ENCODE results near the gene ANXA1. TPM values are rescaled to one million over a fixed set of nuclear protein-coding genes. Genes with fewer than 3 reads are reported as not detected.

Gene ANXA1
- total and polyA plus RNA-seq, 4 donors, result 55.9 to 225 (median 129) TPM

- WGBS (ENCODE audit: insufficient coverage), result no CpG with 5 or more reads among the region's 6 CpGs
- Histone ChIP-seq H3K4me3 (ENCODE audit: low read depth, low read length) (no peak overlapping the region), H3K27ac (ENCODE audit: low read depth, low read length) (no peak overlapping the region), H3K4me1 (ENCODE audit: control insufficient read depth, insufficient read depth, low read length) (no peaks in the 10 kb centered on the region), H3K36me3 (ENCODE audit: control insufficient read depth, insufficient read depth, low read length) (no peaks in the 10 kb centered on the region), H3K9me3 (ENCODE audit: control insufficient read depth, insufficient read depth, low read length) (no peaks in the 10 kb centered on the region), H3K27me3 (ENCODE audit: control insufficient read depth, insufficient read depth, low read length) (no peaks in the 10 kb centered on the region)
- DNase-seq (ENCODE audit: low read depth in 4 of 6, low spot score in 6 of 6), result no peak
Measured at GRCh38 chr9:73162987-73163768, 11.5 kb downstream of the ANXA1 start.

- DNase-seq (ENCODE audit: low read depth in 4 of 6, low spot score in 6 of 6), result no peak
- WGBS (ENCODE audit: insufficient coverage), result 100% methylated on average over 1 of the region's 2 CpGs
- no peak overlapping the region for H3K4me3 ChIP-seq (ENCODE audit: low read depth, low read length)
- H3K27me3 ChIP-seq (ENCODE audit: control insufficient read depth, insufficient read depth, low read length), result no peaks in the 10 kb centered on the region
- H3K27ac ChIP-seq (ENCODE audit: low read depth, low read length), result no peak overlapping the region
- no peaks in the 10 kb centered on the region for H3K9me3 ChIP-seq (ENCODE audit: control insufficient read depth, insufficient read depth, low read length)
- H3K4me1 ChIP-seq (ENCODE audit: control insufficient read depth, insufficient read depth, low read length), result no peaks in the 10 kb centered on the region
- H3K36me3 ChIP-seq (ENCODE audit: control insufficient read depth, insufficient read depth, low read length), result no peaks in the 10 kb centered on the region
Measured at GRCh38 chr9:73165911-73166310, 14.2 kb downstream of the ANXA1 start.

- Histone ChIP-seq H3K4me1 (ENCODE audit: control insufficient read depth, insufficient read depth, low read length) (no peaks in the 10 kb centered on the region), H3K27ac (ENCODE audit: low read depth, low read length) (no peak overlapping the region), H3K9me3 (ENCODE audit: control insufficient read depth, insufficient read depth, low read length) (no peaks in the 10 kb centered on the region), H3K27me3 (ENCODE audit: control insufficient read depth, insufficient read depth, low read length) (no peaks in the 10 kb centered on the region), H3K4me3 (ENCODE audit: low read depth, low read length) (no peak overlapping the region), H3K36me3 (ENCODE audit: control insufficient read depth, insufficient read depth, low read length) (no peaks in the 10 kb centered on the region)
- DNase-seq (ENCODE audit: low read depth in 4 of 6, low spot score in 6 of 6), result no peak
- 100% methylated on average over 1 of the region's 3 CpGs for WGBS (ENCODE audit: insufficient coverage)
Measured at GRCh38 chr9:73166468-73166867, 14.8 kb downstream of the ANXA1 start.

GRCh38 chr9:73167614-73168013 is 15.9 kb downstream of the ANXA1 start:
- no peaks in the 10 kb centered on the region for H3K27me3 ChIP-seq (ENCODE audit: control insufficient read depth, insufficient read depth, low read length)
- no peak overlapping the region for H3K27ac ChIP-seq (ENCODE audit: low read depth, low read length)
- no CpG with 5 or more reads among the region's 4 CpGs for WGBS (ENCODE audit: insufficient coverage)
- no peaks in the 10 kb centered on the region for H3K9me3 ChIP-seq (ENCODE audit: control insufficient read depth, insufficient read depth, low read length)
- no peak overlapping the region for H3K4me3 ChIP-seq (ENCODE audit: low read depth, low read length)
- no peaks in the 10 kb centered on the region for H3K36me3 ChIP-seq (ENCODE audit: control insufficient read depth, insufficient read depth, low read length)
- no peaks in the 10 kb centered on the region for H3K4me1 ChIP-seq (ENCODE audit: control insufficient read depth, insufficient read depth, low read length)
- no peak for DNase-seq (ENCODE audit: low read depth in 4 of 6, low spot score in 6 of 6)

- Histone ChIP-seq H3K27me3 (ENCODE audit: control insufficient read depth, insufficient read depth, low read length) (no peaks in the 10 kb centered on the region), H3K27ac (ENCODE audit: low read depth, low read length) (no peak overlapping the region), H3K4me3 (ENCODE audit: low read depth, low read length) (no peak overlapping the region), H3K4me1 (ENCODE audit: control insufficient read depth, insufficient read depth, low read length) (no peaks in the 10 kb centered on the region), H3K9me3 (ENCODE audit: control insufficient read depth, insufficient read depth, low read length) (no peaks in the 10 kb centered on the region), H3K36me3 (ENCODE audit: control insufficient read depth, insufficient read depth, low read length) (no peaks in the 10 kb centered on the region)
- no peak for DNase-seq (ENCODE audit: low read depth in 4 of 6, low spot score in 6 of 6)
- 100% methylated on average over 1 of the region's 5 CpGs for WGBS (ENCODE audit: insufficient coverage)
Measured at GRCh38 chr9:73168298-73168934, 16.8 kb downstream of the ANXA1 start.

GRCh38 chr9:73170185-73170957 is 18.7 kb downstream of the ANXA1 start:
- Histone ChIP-seq H3K4me3 (ENCODE audit: low read depth, low read length) (no peak overlapping the region), H3K27me3 (ENCODE audit: control insufficient read depth, insufficient read depth, low read length) (no peaks in the 10 kb centered on the region), H3K4me1 (ENCODE audit: control insufficient read depth, insufficient read depth, low read length) (no peaks in the 10 kb centered on the region), H3K9me3 (ENCODE audit: control insufficient read depth, insufficient read depth, low read length) (no peaks in the 10 kb centered on the region), H3K27ac (ENCODE audit: low read depth, low read length) (no peak overlapping the region), H3K36me3 (ENCODE audit: control insufficient read depth, insufficient read depth, low read length) (no peaks in the 10 kb centered on the region)
- no peak for DNase-seq (ENCODE audit: low read depth in 4 of 6, low spot score in 6 of 6)
- WGBS (ENCODE audit: insufficient coverage), result no CpG with 5 or more reads among the region's 3 CpGs

- no peaks in the 10 kb centered on the region for H3K9me3 ChIP-seq (ENCODE audit: control insufficient read depth, insufficient read depth, low read length)
- no peaks in the 10 kb centered on the region for H3K4me1 ChIP-seq (ENCODE audit: control insufficient read depth, insufficient read depth, low read length)
- 94% methylated on average over 3 of the region's 3 CpGs for WGBS (ENCODE audit: insufficient coverage)
- no peaks in the 10 kb centered on the region for H3K27me3 ChIP-seq (ENCODE audit: control insufficient read depth, insufficient read depth, low read length)
- no peak for DNase-seq (ENCODE audit: low read depth in 4 of 6, low spot score in 6 of 6)
- H3K36me3 ChIP-seq (ENCODE audit: control insufficient read depth, insufficient read depth, low read length), result no peaks in the 10 kb centered on the region
- no peak overlapping the region for H3K27ac ChIP-seq (ENCODE audit: low read depth, low read length)
- H3K4me3 ChIP-seq (ENCODE audit: low read depth, low read length), result no peak overlapping the region
Measured at GRCh38 chr9:73172901-73173215, 21.2 kb downstream of the ANXA1 start.

GRCh38 chr9:73173557-73174329 is 22.1 kb downstream of the ANXA1 start:
- no peaks in the 10 kb centered on the region for H3K9me3 ChIP-seq (ENCODE audit: control insufficient read depth, insufficient read depth, low read length)
- WGBS (ENCODE audit: insufficient coverage), result 43% methylated on average over 1 of the region's 3 CpGs
- no peaks in the 10 kb centered on the region for H3K4me1 ChIP-seq (ENCODE audit: control insufficient read depth, insufficient read depth, low read length)
- no peak for DNase-seq (ENCODE audit: low read depth in 4 of 6, low spot score in 6 of 6)
- H3K4me3 ChIP-seq (ENCODE audit: low read depth, low read length), result no peak overlapping the region
- H3K27me3 ChIP-seq (ENCODE audit: control insufficient read depth, insufficient read depth, low read length), result no peaks in the 10 kb centered on the region
- H3K27ac ChIP-seq (ENCODE audit: low read depth, low read length), result no peak overlapping the region
- H3K36me3 ChIP-seq (ENCODE audit: control insufficient read depth, insufficient read depth, low read length), result no peaks in the 10 kb centered on the region

- Histone ChIP-seq H3K27ac (ENCODE audit: low read depth, low read length) (no peak overlapping the region), H3K36me3 (ENCODE audit: control insufficient read depth, insufficient read depth, low read length) (no peaks in the 10 kb centered on the region), H3K4me1 (ENCODE audit: control insufficient read depth, insufficient read depth, low read length) (no peaks in the 10 kb centered on the region), H3K27me3 (ENCODE audit: control insufficient read depth, insufficient read depth, low read length) (no peaks in the 10 kb centered on the region), H3K9me3 (ENCODE audit: control insufficient read depth, insufficient read depth, low read length) (no peaks in the 10 kb centered on the region), H3K4me3 (ENCODE audit: low read depth, low read length) (no peak overlapping the region)
- DNase-seq (ENCODE audit: low read depth in 4 of 6, low spot score in 6 of 6), result no peak
- no CpG with 5 or more reads among the region's 2 CpGs for WGBS (ENCODE audit: insufficient coverage)
Measured at GRCh38 chr9:73174330-73174980, 22.8 kb downstream of the ANXA1 start.
